ENCODE data around the gene CBLN1.
"Not testable (repeated sequence)": the region's sequence is repeated elsewhere in the genome, so short reads cannot be mapped to it uniquely, and the experiment has no call there.

CBLN1 gene

GRCh38 chr16:49269201-49269600 is 12.4 kb downstream of the CBLN1 start:
- Mint-ChIP-seq H3K9me3 (no peaks in the 10 kb centered on the region), H3K4me1 (no peaks in the 10 kb centered on the region), H3K27me3 (peaks cover 17% of the 10 kb centered on the region), H3K4me3 (no peak overlapping the region), H3K27ac (no peak overlapping the region), H3K36me3 (no peaks in the 10 kb centered on the region)
- CTCF ChIA-PET = no interaction called here
- no peak for DNase-seq

GRCh38 chr16:49268667-49269066 is 13.0 kb downstream of the CBLN1 start:
- Mint-ChIP-seq H3K27ac (no peak overlapping the region), H3K27me3 (peaks cover 11% of the 10 kb centered on the region), H3K9me3 (no peaks in the 10 kb centered on the region), H3K4me3 (no peak overlapping the region), H3K36me3 (no peaks in the 10 kb centered on the region), H3K4me1 (no peaks in the 10 kb centered on the region)
- DNase-seq = no peak
- CTCF ChIA-PET = no interaction called here

GRCh38 chr16:49262501-49262900 is 19.1 kb downstream of the CBLN1 start:
- H3K4me3 Mint-ChIP-seq = no peak overlapping the region
- no peaks in the 10 kb centered on the region for H3K4me1 Mint-ChIP-seq
- H3K36me3 Mint-ChIP-seq = no peaks in the 10 kb centered on the region
- H3K9me3 Mint-ChIP-seq = no peaks in the 10 kb centered on the region
- H3K27me3 Mint-ChIP-seq = no peaks in the 10 kb centered on the region
- CTCF ChIA-PET = no interaction called here
- no peak overlapping the region for H3K27ac Mint-ChIP-seq
- DNase-seq = no peak

GRCh38 chr16:49261930-49262329 is 19.7 kb downstream of the CBLN1 start:
- H3K4me3 Mint-ChIP-seq = no peak overlapping the region

GRCh38 chr16:49260956-49261530 is 20.6 kb downstream of the CBLN1 start:
- H3K36me3 Mint-ChIP-seq = no peaks in the 10 kb centered on the region

More at GRCh38 chr16:49261930-49262329, 19.7 kb downstream of the CBLN1 start:
- Mint-ChIP-seq H3K27me3 (no peaks in the 10 kb centered on the region), H3K4me1 (no peaks in the 10 kb centered on the region), H3K27ac (no peak overlapping the region), H3K36me3 (no peaks in the 10 kb centered on the region), H3K9me3 (no peaks in the 10 kb centered on the region)
- CTCF ChIA-PET = no interaction called here
- DNase-seq = no peak

GRCh38 chr16:49260253-49260652 is 21.4 kb downstream of the CBLN1 start:
- Mint-ChIP-seq H3K36me3 (no peaks in the 10 kb centered on the region), H3K27me3 (no peaks in the 10 kb centered on the region), H3K27ac (no peak overlapping the region), H3K9me3 (no peaks in the 10 kb centered on the region), H3K4me3 (no peak overlapping the region), H3K4me1 (no peaks in the 10 kb centered on the region)
- CTCF ChIA-PET = no interaction called here
- no peak for DNase-seq

More at GRCh38 chr16:49260956-49261530, 20.6 kb downstream of the CBLN1 start:
- CTCF ChIA-PET = no interaction called here
- no peak overlapping the region for H3K4me3 Mint-ChIP-seq
- no peak overlapping the region for H3K27ac Mint-ChIP-seq
- no peaks in the 10 kb centered on the region for H3K9me3 Mint-ChIP-seq
- DNase-seq = no peak
- no peaks in the 10 kb centered on the region for H3K4me1 Mint-ChIP-seq
- no peaks in the 10 kb centered on the region for H3K27me3 Mint-ChIP-seq

GRCh38 chr16:49259330-49259729 is 22.3 kb downstream of the CBLN1 start:
- Mint-ChIP-seq H3K27me3 (no peaks in the 10 kb centered on the region), H3K9me3 (no peaks in the 10 kb centered on the region), H3K27ac (no peak overlapping the region), H3K4me3 (no peak overlapping the region), H3K36me3 (no peaks in the 10 kb centered on the region), H3K4me1 (no peaks in the 10 kb centered on the region)
- CTCF ChIA-PET = no interaction called here
- no peak for DNase-seq

- CTCF ChIA-PET = no interaction called here
- H3K27ac Mint-ChIP-seq = no peak overlapping the region
- H3K4me3 Mint-ChIP-seq = no peak overlapping the region
- H3K9me3 Mint-ChIP-seq = no peaks in the 10 kb centered on the region
- H3K27me3 Mint-ChIP-seq = no peaks in the 10 kb centered on the region
- no peaks in the 10 kb centered on the region for H3K4me1 Mint-ChIP-seq
- DNase-seq = no peak
- no peaks in the 10 kb centered on the region for H3K36me3 Mint-ChIP-seq
Observed at GRCh38 chr16:49250689-49251088, 30.9 kb downstream of the CBLN1 start.

GRCh38 chr16:49248227-49248626 is 33.4 kb downstream of the CBLN1 start:
- Mint-ChIP-seq H3K27ac (no peak overlapping the region), H3K9me3 (no peaks in the 10 kb centered on the region), H3K4me1 (no peaks in the 10 kb centered on the region), H3K36me3 (no peaks in the 10 kb centered on the region), H3K27me3 (no peaks in the 10 kb centered on the region), H3K4me3 (no peak overlapping the region)
- DNase-seq = no peak
- CTCF ChIA-PET = no interaction called here

GRCh38 chr16:49236216-49236615 is 45.4 kb downstream of the CBLN1 start:
- Mint-ChIP-seq H3K4me1 (no peaks in the 10 kb centered on the region), H3K9me3 (peaks cover 1% of the 10 kb centered on the region), H3K4me3 (no peak overlapping the region), H3K27ac (no peak overlapping the region), H3K27me3 (no peaks in the 10 kb centered on the region), H3K36me3 (no peaks in the 10 kb centered on the region)
- CTCF ChIA-PET = no interaction called here
- no peak for DNase-seq

- H3K36me3 Mint-ChIP-seq, H3K4me1 Mint-ChIP-seq, H3K9me3 Mint-ChIP-seq, H3K4me3 Mint-ChIP-seq, CTCF ChIA-PET, DNase-seq, H3K27me3 Mint-ChIP-seq, H3K27ac Mint-ChIP-seq: not testable (repeated sequence)
Observed at GRCh38 chr16:49228335-49228734, 53.3 kb downstream of the CBLN1 start.
